ENCODE measurements around the gene CRYBG1.

The CRYBG1 gene

GRCh38 chr6:106462923-106463557 is 102.5 kb downstream of the CRYBG1 start:
- no peak for DNase-seq (ENCODE audit: low spot score)

GRCh38 chr6:106466211-106466610 is 105.7 kb downstream of the CRYBG1 start:
- DNase-seq (ENCODE audit: low spot score): no peak

- no peak for DNase-seq (ENCODE audit: low spot score)
Observed at GRCh38 chr6:106468935-106469334, 108.4 kb downstream of the CRYBG1 start.

- no peak for DNase-seq (ENCODE audit: low spot score)
Observed at GRCh38 chr6:106469882-106470281, 109.4 kb downstream of the CRYBG1 start.

GRCh38 chr6:106470316-106470715 is 109.8 kb downstream of the CRYBG1 start:
- no peak for DNase-seq (ENCODE audit: low spot score)

GRCh38 chr6:106470811-106471210 is 110.3 kb downstream of the CRYBG1 start:
- no peak for DNase-seq (ENCODE audit: low spot score)

- no peak for DNase-seq (ENCODE audit: low spot score)
Observed at GRCh38 chr6:106473812-106474211, 113.3 kb downstream of the CRYBG1 start.

- DNase-seq (ENCODE audit: low spot score): no peak
Observed at GRCh38 chr6:106474466-106474865, 113.9 kb downstream of the CRYBG1 start.

- no peak for DNase-seq (ENCODE audit: low spot score)
Observed at GRCh38 chr6:106475284-106475683, 114.8 kb downstream of the CRYBG1 start.

GRCh38 chr6:106476331-106477105 is 116.0 kb downstream of the CRYBG1 start:
- DNase-seq (ENCODE audit: low spot score): no peak

GRCh38 chr6:106477146-106477545 is 116.6 kb downstream of the CRYBG1 start:
- no peak for DNase-seq (ENCODE audit: low spot score)

- DNase-seq (ENCODE audit: low spot score): no peak
Observed at GRCh38 chr6:106477790-106478189, 117.3 kb downstream of the CRYBG1 start.

GRCh38 chr6:106486236-106486635 is 125.7 kb downstream of the CRYBG1 start:
- no peak for DNase-seq (ENCODE audit: low spot score)

- DNase-seq (ENCODE audit: low spot score): no peak
Observed at GRCh38 chr6:106488494-106489370, 128.2 kb downstream of the CRYBG1 start.

- DNase-seq (ENCODE audit: low spot score): no peak
Observed at GRCh38 chr6:106490030-106490429, 129.5 kb downstream of the CRYBG1 start.

GRCh38 chr6:106490436-106490835 is 129.9 kb downstream of the CRYBG1 start:
- no peak for DNase-seq (ENCODE audit: low spot score)

- DNase-seq (ENCODE audit: low spot score): no peak
Observed at GRCh38 chr6:106490974-106491373, 130.5 kb downstream of the CRYBG1 start.

- DNase-seq (ENCODE audit: low spot score): no peak
Observed at GRCh38 chr6:106495014-106495413, 134.5 kb downstream of the CRYBG1 start.

- no peak for DNase-seq (ENCODE audit: low spot score)
Observed at GRCh38 chr6:106496823-106497222, 136.3 kb downstream of the CRYBG1 start.

GRCh38 chr6:106501960-106502371 is 141.4 kb downstream of the CRYBG1 start:
- DNase-seq (ENCODE audit: low spot score): no peak

- no peak for DNase-seq (ENCODE audit: low spot score)
Observed at GRCh38 chr6:106502559-106502958, 142.0 kb downstream of the CRYBG1 start.

GRCh38 chr6:106508277-106508676 is 147.8 kb downstream of the CRYBG1 start:
- no peak for DNase-seq (ENCODE audit: low spot score)

- DNase-seq (ENCODE audit: low spot score): no peak
Observed at GRCh38 chr6:106508834-106509233, 148.3 kb downstream of the CRYBG1 start.

Measured in COLO829 (cell line).